D721Med (cell line): ENCODE results near the gene COL25A1.

Experiments
- DNase-seq: peaks from one replicate; pipeline ENCODE4 v3.0.0; 2011; ENCODE audit warnings: low spot score; ENCODE audit not compliant: insufficient read length
- FAIRE-seq: peaks from 2 replicates; lab custom pipeline; 2011; peaks lifted over from hg19 to GRCh38; lab: Jason Lieb, UNC
- TF ChIP-seq, protein P1 (sequence below): IDR thresholded peaks from 2 replicates; pipeline ENCODE4 v1.5.1; 2012; ENCODE audit warnings: mild to moderate bottlenecking, control low read depth; ENCODE audit not compliant: insufficient read depth; ENCODE audit errors: missing control alignments

The COL25A1 gene

DNA sequence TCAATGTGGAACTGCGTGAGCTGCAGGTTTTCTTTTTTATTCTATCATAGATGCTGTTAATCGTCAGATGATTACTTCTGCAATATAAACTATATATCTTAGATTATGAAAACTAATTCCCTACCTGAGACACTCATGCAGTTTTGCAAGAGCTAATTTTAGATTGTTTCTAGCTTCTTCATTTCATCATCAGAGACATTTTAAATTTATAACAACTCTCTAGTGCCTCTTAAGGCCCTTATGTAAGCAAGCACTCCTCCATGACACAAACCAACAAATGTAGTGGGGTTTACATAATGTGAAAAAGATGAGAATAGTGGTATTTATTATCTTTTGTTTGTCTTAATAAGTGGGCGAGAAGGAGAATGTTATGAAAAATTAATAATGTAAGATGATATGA is 369.4 kb downstream of the COL25A1 start:
- DNase-seq = no peak
- TF ChIP-seq, protein P1, sequence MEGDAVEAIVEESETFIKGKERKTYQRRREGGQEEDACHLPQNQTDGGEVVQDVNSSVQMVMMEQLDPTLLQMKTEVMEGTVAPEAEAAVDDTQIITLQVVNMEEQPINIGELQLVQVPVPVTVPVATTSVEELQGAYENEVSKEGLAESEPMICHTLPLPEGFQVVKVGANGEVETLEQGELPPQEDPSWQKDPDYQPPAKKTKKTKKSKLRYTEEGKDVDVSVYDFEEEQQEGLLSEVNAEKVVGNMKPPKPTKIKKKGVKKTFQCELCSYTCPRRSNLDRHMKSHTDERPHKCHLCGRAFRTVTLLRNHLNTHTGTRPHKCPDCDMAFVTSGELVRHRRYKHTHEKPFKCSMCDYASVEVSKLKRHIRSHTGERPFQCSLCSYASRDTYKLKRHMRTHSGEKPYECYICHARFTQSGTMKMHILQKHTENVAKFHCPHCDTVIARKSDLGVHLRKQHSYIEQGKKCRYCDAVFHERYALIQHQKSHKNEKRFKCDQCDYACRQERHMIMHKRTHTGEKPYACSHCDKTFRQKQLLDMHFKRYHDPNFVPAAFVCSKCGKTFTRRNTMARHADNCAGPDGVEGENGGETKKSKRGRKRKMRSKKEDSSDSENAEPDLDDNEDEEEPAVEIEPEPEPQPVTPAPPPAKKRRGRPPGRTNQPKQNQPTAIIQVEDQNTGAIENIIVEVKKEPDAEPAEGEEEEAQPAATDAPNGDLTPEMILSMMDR = no peak
- FAIRE-seq = no peak

DNA sequence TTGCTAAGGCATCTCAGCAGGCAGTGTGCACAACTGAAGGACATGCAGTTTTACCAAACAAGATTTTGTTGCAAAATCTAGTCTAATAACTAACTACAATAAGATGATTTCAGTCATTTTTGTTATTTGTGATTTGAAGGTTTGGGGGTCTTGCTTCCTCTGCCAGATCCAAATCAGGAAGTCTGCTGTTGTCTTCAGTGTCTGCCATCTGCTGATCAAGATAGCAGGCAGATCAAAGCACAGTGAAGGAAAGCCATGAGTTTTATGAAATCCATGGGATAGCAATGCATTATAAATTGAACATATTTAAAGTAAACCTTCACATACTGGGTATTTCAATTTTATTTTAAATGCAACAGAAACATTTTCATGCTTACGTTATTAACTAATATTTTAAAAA is 370.5 kb downstream of the COL25A1 start:
- TF ChIP-seq, protein P1 = no peak
- no peak for DNase-seq
- FAIRE-seq = no peak

- TF ChIP-seq, protein P1 = no peak
- FAIRE-seq = no peak
- DNase-seq = no peak
Observed at GRCh38 chr4:108930186-108930585, 372.3 kb downstream of the COL25A1 start.

DNA sequence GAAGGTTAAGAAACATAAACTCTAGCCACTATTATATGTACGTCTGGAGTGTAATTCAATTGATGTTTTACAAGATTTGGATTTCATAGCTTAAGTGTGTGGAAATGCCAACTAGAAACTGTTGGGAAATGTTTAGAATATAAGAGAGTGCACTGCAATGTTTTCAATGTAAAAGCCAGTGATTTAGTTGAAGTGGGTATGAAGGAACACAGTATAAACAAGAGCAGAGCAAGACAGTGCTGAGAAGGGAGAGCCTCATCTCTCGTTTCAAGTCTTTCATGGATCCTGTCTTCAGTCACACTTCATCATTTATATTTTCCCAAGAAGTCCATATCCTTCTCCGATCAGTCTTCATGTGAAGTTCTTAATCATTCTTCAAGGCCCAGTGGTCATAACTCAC is 375.7 kb downstream of the COL25A1 start:
- DNase-seq (no peak), FAIRE-seq (no peak)
- TF ChIP-seq, protein P1 = no peak

GRCh38 chr4:108926061-108926460 is 376.4 kb downstream of the COL25A1 start:
- no peak for DNase-seq
- no peak for FAIRE-seq
- TF ChIP-seq, protein P1 = no peak

- DNase-seq = no peak
- TF ChIP-seq, protein P1 = no peak
- no peak for FAIRE-seq
Observed at GRCh38 chr4:108922191-108922590, 380.3 kb downstream of the COL25A1 start.

GRCh38 chr4:108920395-108921087 is 381.9 kb downstream of the COL25A1 start:
- TF ChIP-seq, protein P1 = no peak
- no peak for FAIRE-seq
- DNase-seq = no peak
